SU-DHL-6 (cell line): ENCODE measurements around the gene CRIM1.

Experiments
- H2AFZ ChIP-seq: fragments of 200-600 bp; sonication (generic); 2 replicates; pipeline ENCODE4 v1.6.1; 2014; ENCODE audit warnings: low read depth, mild to moderate bottlenecking, moderate library complexity, mixed read lengths, antibody characterized with exemption, low read length; ENCODE audit not compliant: severe bottlenecking
- H3F3A ChIP-seq: fragments of 200-600 bp; shearing (Covaris generic); 2 replicates; pipeline ENCODE4 v1.6.0; 2016; ENCODE audit warnings: antibody characterized with exemption, mild to moderate bottlenecking; ENCODE audit not compliant: insufficient read depth
- H3K27ac ChIP-seq: fragments of 200-600 bp; sonication (generic); 2 replicates; pipeline ENCODE4 v1.5.1; 2016; ENCODE audit warnings: low read depth, mild to moderate bottlenecking, low read length, moderate library complexity, mixed read lengths
- H3K27me3 ChIP-seq: fragments of 200-600 bp; sonication (generic), shearing (Covaris generic); 2 replicates; pipeline ENCODE4 v1.6.0; 2014; ENCODE audit warnings: mild to moderate bottlenecking, low read length
- H3K36me3 ChIP-seq: fragments of 200-600 bp; sonication (generic); 2 replicates; pipeline ENCODE4 v1.6.1; 2014; ENCODE audit warnings: mild to moderate bottlenecking, low read length, mixed read lengths
- H3K4me2 ChIP-seq: fragments of 300-600, 200-600 bp; shearing (Covaris generic), sonication (generic); 2 replicates; pipeline ENCODE4 v1.6.0; 2014; ENCODE audit warnings: low read length, low read depth, mild to moderate bottlenecking; ENCODE audit not compliant: poor library complexity, severe bottlenecking
- H3K4me3 ChIP-seq: fragments of 200-600 bp; sonication (generic); 2 replicates; pipeline ENCODE4 v1.5.1; 2014; ENCODE audit warnings: antibody characterized with exemption, low read length, mild to moderate bottlenecking, mixed read lengths; ENCODE audit not compliant: insufficient read depth, poor library complexity, severe bottlenecking
- H3K79me2 ChIP-seq: fragments of 200-600 bp; sonication (generic); 2 replicates; pipeline ENCODE4 v1.6.1; 2014; ENCODE audit warnings: mild to moderate bottlenecking, low read length, moderate library complexity; ENCODE audit not compliant: insufficient read depth
- H3K9ac ChIP-seq: fragments of 200-600 bp; sonication (generic); 2 replicates; pipeline ENCODE4 v1.7.0; 2014; ENCODE audit warnings: mild to moderate bottlenecking, low read length
- H3K9me2 ChIP-seq: fragments of 200-600 bp; sonication (generic); replicated peaks from 2 replicates; pipeline ENCODE4 v1.6.1; 2014; ENCODE audit warnings: low read length; ENCODE audit not compliant: insufficient read depth
- H3K9me3 ChIP-seq: fragments of 200-600 bp; sonication (generic); 2 replicates; pipeline ENCODE4 v1.6.1; 2014; ENCODE audit warnings: low read length, mixed read lengths; ENCODE audit not compliant: insufficient read depth
- H4K20me1 ChIP-seq: fragments of 200-600 bp; sonication (generic); 2 replicates; pipeline ENCODE4 v1.6.1; 2014; ENCODE audit warnings: low read depth, mild to moderate bottlenecking, antibody characterized with exemption, low read length, moderate library complexity, mixed read lengths
- CTCF ChIP-seq: fragments of 200-600 bp; sonication (generic); IDR thresholded peaks from one replicate; pipeline ENCODE4 v1.5.1; 2017; ENCODE audit warnings: antibody characterized with exemption, mild to moderate bottlenecking, low read length, moderate library complexity; ENCODE audit not compliant: insufficient read depth, poor library complexity, severe bottlenecking
- EZH2phosphoT487 ChIP-seq: fragments of 200-600 bp; sonication (generic), shearing (Covaris generic); conservative IDR thresholded peaks from 2 replicates; pipeline ENCODE4 v1.6.1; 2018; ENCODE audit warnings: mild to moderate bottlenecking, antibody characterized with exemption, low read length, moderate library complexity, mixed read lengths

The CRIM1 gene

GRCh38 chr2:36477315-36477714 is 121.7 kb downstream of the CRIM1 start:
- Histone ChIP-seq H3F3A (no peaks in the 10 kb centered on the region), H3K79me2 (no peaks in the 10 kb centered on the region)

GRCh38 chr2:36477746-36478145 is 122.2 kb downstream of the CRIM1 start:
- no peaks in the 10 kb centered on the region for H3K27me3 ChIP-seq
- H3K9me3 ChIP-seq: peaks cover 11% of the 10 kb centered on the region; the same call in 1 of the 2 replicates
- H3K79me2 ChIP-seq: no peaks in the 10 kb centered on the region
- H3K9me2 ChIP-seq: no peaks in the 10 kb centered on the region
- no peak overlapping the region for H3K4me3 ChIP-seq
- H3K9ac ChIP-seq: no peak overlapping the region
- H3F3A ChIP-seq: no peaks in the 10 kb centered on the region
- TF ChIP-seq EZH2phosphoT487: no peak
- no peak for TF ChIP-seq CTCF
- H3K27ac ChIP-seq: no peak overlapping the region
- H3K36me3 ChIP-seq: no peaks in the 10 kb centered on the region
- H4K20me1 ChIP-seq: no peaks in the 10 kb centered on the region
- H3K4me2 ChIP-seq: no peak overlapping the region
- no peak overlapping the region for H2AFZ ChIP-seq

More at GRCh38 chr2:36477315-36477714, 121.7 kb downstream of the CRIM1 start:
- H3K4me3 ChIP-seq: no peak overlapping the region
- H3K27ac ChIP-seq: no peak overlapping the region
- H2AFZ ChIP-seq: no peak overlapping the region
- no peak for TF ChIP-seq EZH2phosphoT487
- TF ChIP-seq CTCF: no peak
- H4K20me1 ChIP-seq: no peaks in the 10 kb centered on the region
- no peaks in the 10 kb centered on the region for H3K27me3 ChIP-seq
- no peak overlapping the region for H3K4me2 ChIP-seq
- H3K9ac ChIP-seq: no peak overlapping the region
- no peaks in the 10 kb centered on the region for H3K36me3 ChIP-seq
- no peaks in the 10 kb centered on the region for H3K9me2 ChIP-seq
- H3K9me3 ChIP-seq: peaks cover 11% of the 10 kb centered on the region; the same call in 1 of the 2 replicates

GRCh38 chr2:36478332-36478738 is 122.8 kb downstream of the CRIM1 start:
- no peaks in the 10 kb centered on the region for H3K9me2 ChIP-seq
- no peaks in the 10 kb centered on the region for H3K79me2 ChIP-seq
- H3K4me2 ChIP-seq: no peak overlapping the region
- peaks cover 11% of the 10 kb centered on the region; the same call in 1 of the 2 replicates for H3K9me3 ChIP-seq
- H4K20me1 ChIP-seq: no peaks in the 10 kb centered on the region
- no peaks in the 10 kb centered on the region for H3F3A ChIP-seq
- H3K4me3 ChIP-seq: no peak overlapping the region
- H3K27ac ChIP-seq: no peak overlapping the region
- TF ChIP-seq EZH2phosphoT487 (no peak), CTCF (no peak)
- no peaks in the 10 kb centered on the region for H3K36me3 ChIP-seq
- H3K9ac ChIP-seq: no peak overlapping the region
- H2AFZ ChIP-seq: no peak overlapping the region
- no peaks in the 10 kb centered on the region for H3K27me3 ChIP-seq
